GM21423 (cell line): ENCODE measurements around the gene OTUD3.
A peak's percentile ranks its signal among the peaks of the same experiment; 100 is the strongest.
"Not testable (repeated sequence)": the region's sequence is repeated elsewhere in the genome, so short reads cannot be mapped to it uniquely, and the experiment has no call there.

Source experiments
- ATAC-seq: cut with Tn5 transposase; IDR thresholded peaks from one replicate; pipeline ENCODE4 v1.9.1; 2021; ENCODE audit warnings: mild to moderate bottlenecking, moderate library complexity; ENCODE audit not compliant: unreplicated experiment

OTUD3 gene

GRCh38 chr1:19882111-19883071, at the start of gene OTUD3:
TSS of gene OTUD3 (plus strand) at chr1:19882395. CDS start at chr1:19882514, 119 bp downstream.
- peak; percentile 89 for ATAC-seq

- ATAC-seq, result no peak
These were observed 46.6 kb upstream of the OTUD3 start for GRCh38 chr1:19835578-19835977.

GRCh38 chr1:19837866-19838265, 44.3 kb upstream of the OTUD3 start:
- no peak for ATAC-seq

GRCh38 chr1:19840228-19840627, 42.0 kb upstream of the OTUD3 start:
- no peak for ATAC-seq

- ATAC-seq, result no peak
These were observed 37.3 kb upstream of the OTUD3 start for GRCh38 chr1:19844731-19845495.

GRCh38 chr1:19845555-19845954, 36.6 kb upstream of the OTUD3 start:
- ATAC-seq, result no peak

- ATAC-seq, result no peak
These were observed 35.9 kb upstream of the OTUD3 start for GRCh38 chr1:19846338-19846737.

- not testable (repeated sequence) for ATAC-seq
These were observed 34.9 kb upstream of the OTUD3 start for GRCh38 chr1:19847334-19847733.

GRCh38 chr1:19849307-19849706, 32.9 kb upstream of the OTUD3 start:
- ATAC-seq, result not testable (repeated sequence)

GRCh38 chr1:19850214-19850613, 32.0 kb upstream of the OTUD3 start:
- no peak for ATAC-seq

- ATAC-seq, result no peak
These were observed 30.2 kb upstream of the OTUD3 start for GRCh38 chr1:19852036-19852435.

GRCh38 chr1:19854866-19855265, 27.3 kb upstream of the OTUD3 start:
- no peak for ATAC-seq

GRCh38 chr1:19858893-19859292, 23.3 kb upstream of the OTUD3 start:
- ATAC-seq, result no peak

GRCh38 chr1:19859876-19860275, 22.3 kb upstream of the OTUD3 start:
- no peak for ATAC-seq

- ATAC-seq, result no peak
These were observed 21.8 kb upstream of the OTUD3 start for GRCh38 chr1:19860418-19860817.

GRCh38 chr1:19861034-19861433, 21.2 kb upstream of the OTUD3 start:
- no peak for ATAC-seq

GRCh38 chr1:19861842-19862530, 20.2 kb upstream of the OTUD3 start:
- no peak for ATAC-seq

GRCh38 chr1:19862944-19863343, 19.3 kb upstream of the OTUD3 start:
- ATAC-seq, result no peak

GRCh38 chr1:19864570-19865160, 17.5 kb upstream of the OTUD3 start:
- ATAC-seq, result no peak

- ATAC-seq, result no peak
These were observed 16.2 kb upstream of the OTUD3 start for GRCh38 chr1:19866029-19866428.

- ATAC-seq, result no peak
These were observed 15.4 kb upstream of the OTUD3 start for GRCh38 chr1:19866758-19867157.
